ENCODE measurements around the gene SERPINB4. TPM values are rescaled to one million over a fixed set of nuclear protein-coding genes. Genes with fewer than 3 reads are reported as not detected.
"Not testable (repeated sequence)": the region's sequence is repeated elsewhere in the genome, so short reads cannot be mapped to it uniquely, and the experiment has no call there.

SERPINB4 gene
- total RNA-seq, 5 donors from 2014 or later (not counting 1 experiment from before 2014, with no cell fraction given), result not detected

DNA sequence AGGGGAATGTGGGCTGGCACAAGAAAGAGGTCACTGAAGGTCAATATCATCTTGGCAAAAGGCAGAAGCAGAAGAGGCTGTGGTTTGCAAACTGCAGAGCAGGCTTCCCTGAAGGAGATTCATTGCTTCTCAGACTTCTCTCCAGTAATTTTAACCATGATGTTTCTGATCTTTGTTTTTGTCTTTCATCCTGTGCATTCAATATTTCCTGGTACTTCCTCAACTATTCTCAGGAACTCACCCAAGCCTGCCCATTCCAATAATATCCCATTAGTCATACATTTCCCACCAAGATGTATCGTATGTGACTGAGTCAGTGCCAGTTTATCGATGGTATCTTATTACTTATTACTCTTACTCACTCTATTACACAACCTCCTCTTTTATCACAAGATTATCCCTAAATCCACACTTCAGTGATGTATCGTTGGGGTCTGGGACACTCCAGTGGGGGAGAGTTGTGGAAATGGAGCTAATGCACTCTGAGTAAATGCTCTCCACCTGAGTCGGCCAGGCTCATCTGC is 2.8 kb downstream of the SERPINB4 start:
- POLR2A ChIA-PET; H3K27ac ChIP-seq (ENCODE audit: low read length); ATAC-seq (replicated peaks in 1 of 4); H3K4me1 Mint-ChIP-seq; H3K27ac Mint-ChIP-seq; H3K36me3 ChIP-seq (ENCODE audit: control insufficient read depth in 2 of 2, extremely low read depth in 1 of 2, insufficient read depth in 1 of 2, low read length in 1 of 2); H3K4me3 ChIP-seq (ENCODE audit: control insufficient read depth in 1 of 2, extremely low read depth in 1 of 2, low read length in 1 of 2); H3K27me3 ChIP-seq (replicated peaks in 1 of 2; ENCODE audit: control insufficient read depth in 2 of 2, extremely low read depth in 1 of 2, insufficient read depth in 2 of 2, low read length in 1 of 2); H3K4me3 Mint-ChIP-seq; H3K9me3 ChIP-seq; H3K4me1 ChIP-seq (ENCODE audit: control insufficient read depth in 1 of 2, extremely low read depth in 1 of 2, insufficient read depth in 2 of 2, low read length in 2 of 2); DNase-seq; H3K27me3 Mint-ChIP-seq; H3K36me3 Mint-ChIP-seq; H3K9me3 Mint-ChIP-seq; CTCF ChIA-PET: not testable (repeated sequence)
- no CpG with 5 or more reads among the region's 4 CpGs for WGBS (ENCODE audit: insufficient coverage)

DNA sequence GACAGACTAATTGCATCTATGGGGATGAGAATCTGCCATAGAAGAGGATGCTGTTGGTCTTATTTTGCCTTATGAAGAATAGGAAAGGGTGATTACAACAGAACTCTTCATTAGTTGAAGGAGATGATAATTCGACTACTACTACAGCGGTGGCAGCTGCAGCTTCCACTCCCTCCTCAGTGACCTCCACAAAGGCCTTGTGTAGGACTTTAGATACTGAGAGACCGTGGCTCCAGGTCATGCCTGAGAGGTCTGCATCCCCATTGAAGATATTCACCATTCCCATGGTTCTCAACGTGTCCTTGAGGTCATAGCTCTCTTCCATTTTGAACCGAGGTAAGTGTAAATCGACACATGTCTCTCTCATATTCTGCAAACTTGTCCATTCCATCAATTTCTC is 6.4 kb downstream of the SERPINB4 start:
- H3K27me3 Mint-ChIP-seq, result no peaks in the 10 kb centered on the region
- H3K9me3 Mint-ChIP-seq, result peaks cover 0 to 4% (median 0%) of the 10 kb centered on the region in 3 donors
- Histone ChIP-seq H3K4me3 (ENCODE audit: control insufficient read depth in 1 of 2, extremely low read depth in 1 of 2, low read length in 1 of 2) (no peak overlapping the region), H3K4me1 (ENCODE audit: control insufficient read depth in 1 of 2, extremely low read depth in 1 of 2, insufficient read depth in 2 of 2, low read length in 2 of 2) (no peaks in the 10 kb centered on the region), H3K36me3 (ENCODE audit: control insufficient read depth in 2 of 2, extremely low read depth in 1 of 2, insufficient read depth in 1 of 2, low read length in 1 of 2) (no peaks in the 10 kb centered on the region), H3K27me3 (replicated peaks in 1 of 2; ENCODE audit: control insufficient read depth in 2 of 2, extremely low read depth in 1 of 2, insufficient read depth in 2 of 2, low read length in 1 of 2) (no peaks in the 10 kb centered on the region), H3K27ac (ENCODE audit: low read length) (no peak overlapping the region), H3K9me3 (no peaks in the 10 kb centered on the region)
- no peaks in the 10 kb centered on the region for H3K36me3 Mint-ChIP-seq
- H3K27ac Mint-ChIP-seq, result no peak overlapping the region
- no peaks in the 10 kb centered on the region for H3K4me1 Mint-ChIP-seq
- CTCF ChIA-PET, result no interaction called here
- no peak for ATAC-seq (replicated peaks in 1 of 4)
- POLR2A ChIA-PET, result no interaction called here
- no peak overlapping the region for H3K4me3 Mint-ChIP-seq
- no peak for DNase-seq
- 86% methylated on average over 2 of the region's 6 CpGs for WGBS (ENCODE audit: insufficient coverage)

DNA sequence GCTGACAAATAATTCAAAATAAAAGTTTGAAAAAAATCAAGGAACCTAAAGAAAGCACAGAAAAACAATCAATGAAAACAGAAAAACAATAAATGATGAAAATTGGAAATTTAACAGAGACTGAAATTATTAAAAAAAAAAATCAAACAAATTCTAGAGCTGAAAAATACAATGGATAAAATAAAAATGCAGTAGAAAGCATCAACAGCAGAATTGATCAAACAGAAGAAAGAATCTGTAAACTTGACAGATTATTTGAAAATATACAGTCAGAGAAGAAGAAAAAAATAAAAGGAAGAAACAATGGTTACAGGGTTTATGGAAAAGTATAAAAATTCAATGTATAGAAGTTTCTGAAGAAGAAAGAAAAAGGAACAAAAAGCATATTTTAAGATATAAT is 16.2 kb downstream of the SERPINB4 start:
- H3K4me3 Mint-ChIP-seq, result no peak overlapping the region
- DNase-seq (no peak), ATAC-seq (replicated peaks in 1 of 4) (no peak)
- Histone ChIP-seq H3K9me3 (peaks cover 2% of the 10 kb centered on the region), H3K4me3 (ENCODE audit: control insufficient read depth in 1 of 2, extremely low read depth in 1 of 2, low read length in 1 of 2) (no peak overlapping the region), H3K36me3 (ENCODE audit: control insufficient read depth in 2 of 2, extremely low read depth in 1 of 2, insufficient read depth in 1 of 2, low read length in 1 of 2) (no peaks in the 10 kb centered on the region), H3K27ac (ENCODE audit: low read length) (no peak overlapping the region), H3K4me1 (ENCODE audit: control insufficient read depth in 1 of 2, extremely low read depth in 1 of 2, insufficient read depth in 2 of 2, low read length in 2 of 2) (no peaks in the 10 kb centered on the region), H3K27me3 (replicated peaks in 1 of 2; ENCODE audit: control insufficient read depth in 2 of 2, extremely low read depth in 1 of 2, insufficient read depth in 2 of 2, low read length in 1 of 2) (peaks cover 0 to 7% of the 10 kb centered on the region in 2 experiments)
- CTCF ChIA-PET, result no interaction called here
- H3K36me3 Mint-ChIP-seq, result no peaks in the 10 kb centered on the region
- peaks cover 15 to 45% (median 21%) of the 10 kb centered on the region in 3 donors for H3K9me3 Mint-ChIP-seq
- no peaks in the 10 kb centered on the region for H3K4me1 Mint-ChIP-seq
- POLR2A ChIA-PET, result no interaction called here
- no peak overlapping the region for H3K27ac Mint-ChIP-seq
- H3K27me3 Mint-ChIP-seq, result peaks cover 1 to 5% of the 10 kb centered on the region in 2 donors

DNA sequence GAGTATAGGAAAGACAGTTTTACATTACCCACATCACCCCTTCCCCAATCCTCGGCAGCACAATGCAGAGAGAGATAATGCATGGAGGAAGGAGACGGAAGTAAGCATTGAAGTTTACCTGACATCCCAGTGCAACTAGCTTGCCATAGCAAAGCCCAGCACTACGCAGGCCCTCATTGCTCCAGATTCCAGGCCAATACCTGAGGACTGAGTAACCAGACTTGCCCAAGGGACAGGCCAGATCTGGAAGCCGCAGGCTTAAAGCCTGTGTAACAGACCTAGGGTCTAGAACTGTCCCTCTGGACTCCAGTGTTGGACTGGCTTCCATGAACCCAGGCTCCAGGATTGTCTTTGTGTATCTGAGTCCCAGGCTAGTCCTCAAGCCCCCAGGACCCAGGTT is 17.6 kb downstream of the SERPINB4 start:
- Mint-ChIP-seq H3K27ac (no peak overlapping the region), H3K4me1 (no peaks in the 10 kb centered on the region), H3K27me3 (peaks cover 1 to 5% of the 10 kb centered on the region in 2 donors), H3K9me3 (peaks cover 14 to 43% (median 24%) of the 10 kb centered on the region in 3 donors), H3K4me3 (no peak overlapping the region), H3K36me3 (no peaks in the 10 kb centered on the region)
- peaks cover 2% of the 10 kb centered on the region for H3K9me3 ChIP-seq
- 63% methylated on average over 2 of the region's 4 CpGs for WGBS (ENCODE audit: insufficient coverage)
- DNase-seq (no peak), ATAC-seq (replicated peaks in 1 of 4) (no peak)
- H3K4me1 ChIP-seq (ENCODE audit: control insufficient read depth in 1 of 2, extremely low read depth in 1 of 2, insufficient read depth in 2 of 2, low read length in 2 of 2), result no peaks in the 10 kb centered on the region
- CTCF ChIA-PET, result no interaction called here
- peaks cover 0 to 7% of the 10 kb centered on the region in 2 experiments for H3K27me3 ChIP-seq (replicated peaks in 1 of 2; ENCODE audit: control insufficient read depth in 2 of 2, extremely low read depth in 1 of 2, insufficient read depth in 2 of 2, low read length in 1 of 2)
- H3K4me3 ChIP-seq (ENCODE audit: control insufficient read depth in 1 of 2, extremely low read depth in 1 of 2, low read length in 1 of 2), result no peak overlapping the region
- no peak overlapping the region for H3K27ac ChIP-seq (ENCODE audit: low read length)
- H3K36me3 ChIP-seq (ENCODE audit: control insufficient read depth in 2 of 2, extremely low read depth in 1 of 2, insufficient read depth in 1 of 2, low read length in 1 of 2), result no peaks in the 10 kb centered on the region
- POLR2A ChIA-PET, result no interaction called here

DNA sequence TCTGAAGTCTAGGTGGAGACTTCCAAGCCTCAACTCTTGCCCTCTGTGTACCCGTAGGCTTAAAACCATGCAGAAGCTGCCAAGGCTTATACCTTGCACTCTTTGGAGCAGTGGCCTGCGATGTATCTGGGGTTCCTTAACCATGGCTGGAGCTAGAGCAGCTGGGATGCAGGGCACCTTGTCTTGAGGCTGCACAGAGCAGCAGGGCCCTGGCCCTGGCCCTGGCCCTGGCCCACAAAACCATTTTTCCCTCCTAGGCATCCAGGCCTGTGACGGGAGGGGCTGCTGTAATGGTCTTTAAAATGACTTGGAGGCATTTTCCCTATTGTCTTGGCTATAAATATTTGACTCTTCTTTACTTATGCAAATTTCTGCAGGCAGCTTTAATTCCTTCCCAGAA is 19.2 kb downstream of the SERPINB4 start:
- no peak for ATAC-seq (replicated peaks in 1 of 4)
- H3K4me3 Mint-ChIP-seq, result no peak overlapping the region
- H3K27ac Mint-ChIP-seq, result no peak overlapping the region
- Histone ChIP-seq H3K36me3 (ENCODE audit: control insufficient read depth in 2 of 2, extremely low read depth in 1 of 2, insufficient read depth in 1 of 2, low read length in 1 of 2) (no peaks in the 10 kb centered on the region), H3K27ac (ENCODE audit: low read length) (no peak overlapping the region), H3K4me3 (ENCODE audit: control insufficient read depth in 1 of 2, extremely low read depth in 1 of 2, low read length in 1 of 2) (no peak overlapping the region), H3K27me3 (replicated peaks in 1 of 2; ENCODE audit: control insufficient read depth in 2 of 2, extremely low read depth in 1 of 2, insufficient read depth in 2 of 2, low read length in 1 of 2) (peaks cover 0 to 7% of the 10 kb centered on the region in 2 experiments), H3K9me3 (peaks cover 2% of the 10 kb centered on the region), H3K4me1 (ENCODE audit: control insufficient read depth in 1 of 2, extremely low read depth in 1 of 2, insufficient read depth in 2 of 2, low read length in 2 of 2) (no peaks in the 10 kb centered on the region)
- CTCF ChIA-PET, result interaction anchor here in 1 of 2 donors (0.6 kb wide), 1 partner anchor 34 kb away, joined by 3 read pairs; no protein-coding TSS in a partner anchor
- WGBS (ENCODE audit: insufficient coverage), result 83% methylated on average over 2 of the region's 3 CpGs
- peaks cover 13 to 47% (median 22%) of the 10 kb centered on the region in 3 donors for H3K9me3 Mint-ChIP-seq
- no peaks in the 10 kb centered on the region for H3K36me3 Mint-ChIP-seq
- POLR2A ChIA-PET, result no interaction called here
- DNase-seq, result no peak
- H3K27me3 Mint-ChIP-seq, result peaks cover 1 to 5% of the 10 kb centered on the region in 2 donors
- H3K4me1 Mint-ChIP-seq, result no peaks in the 10 kb centered on the region

DNA sequence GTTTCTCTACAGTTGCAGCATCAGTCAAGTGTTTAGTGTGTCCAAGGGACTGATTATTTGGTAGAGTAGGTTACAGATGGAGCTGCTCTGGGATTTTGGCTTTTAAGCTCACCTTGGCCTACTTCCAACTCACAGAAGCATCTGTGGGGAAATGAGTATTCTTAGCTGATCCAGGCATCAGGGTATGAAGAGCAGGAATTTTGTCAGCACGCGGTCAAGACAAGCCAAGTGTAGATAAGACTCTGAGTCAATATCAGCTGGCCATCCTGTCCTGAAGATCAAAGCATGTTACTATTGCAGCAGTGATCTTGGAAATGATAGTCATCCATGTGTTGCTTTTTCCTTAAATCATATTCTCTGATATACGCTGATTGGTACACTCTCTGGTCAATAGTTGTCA is 24.4 kb downstream of the SERPINB4 start:
- no peaks in the 10 kb centered on the region for H3K4me1 ChIP-seq (ENCODE audit: control insufficient read depth in 1 of 2, extremely low read depth in 1 of 2, insufficient read depth in 2 of 2, low read length in 2 of 2)
- peaks cover 2% of the 10 kb centered on the region for H3K9me3 ChIP-seq
- 93% methylated on average over 2 of the region's 3 CpGs for WGBS (ENCODE audit: insufficient coverage)
- ATAC-seq (replicated peaks in 1 of 4) (no peak), DNase-seq (no peak)
- peaks cover 0 to under 1% of the 10 kb centered on the region in 2 experiments for H3K27me3 ChIP-seq (replicated peaks in 1 of 2; ENCODE audit: control insufficient read depth in 2 of 2, extremely low read depth in 1 of 2, insufficient read depth in 2 of 2, low read length in 1 of 2)
- Mint-ChIP-seq H3K4me3 (no peak overlapping the region), H3K27ac (no peak overlapping the region), H3K9me3 (peaks cover 0 to 23% (median 17%) of the 10 kb centered on the region in 3 donors), H3K4me1 (no peaks in the 10 kb centered on the region), H3K36me3 (no peaks in the 10 kb centered on the region), H3K27me3 (peaks cover 0 to 1% of the 10 kb centered on the region in 2 donors)
- H3K27ac ChIP-seq (ENCODE audit: low read length), result no peak overlapping the region
- no peaks in the 10 kb centered on the region for H3K36me3 ChIP-seq (ENCODE audit: control insufficient read depth in 2 of 2, extremely low read depth in 1 of 2, insufficient read depth in 1 of 2, low read length in 1 of 2)
- ChIA-PET CTCF (no interaction called here), POLR2A (no interaction called here)
- no peak overlapping the region for H3K4me3 ChIP-seq (ENCODE audit: control insufficient read depth in 1 of 2, extremely low read depth in 1 of 2, low read length in 1 of 2)

DNA sequence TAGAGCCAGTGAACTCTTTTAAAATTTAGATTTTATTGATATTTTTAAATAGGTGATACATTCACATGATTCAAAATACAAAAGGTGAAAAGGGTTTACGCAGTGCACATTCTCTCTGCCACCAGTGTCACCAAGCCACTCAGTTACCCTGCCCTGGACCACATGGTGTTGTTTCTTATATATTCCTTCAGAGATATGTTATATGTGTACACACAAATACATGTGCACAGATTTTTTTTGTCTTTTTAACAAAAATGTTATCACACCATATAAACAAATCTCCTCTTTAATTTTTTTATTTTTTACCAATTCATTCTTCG is 26.2 kb downstream of the SERPINB4 start:
- ChIA-PET POLR2A (no interaction called here), CTCF (no interaction called here)
- no CpG with 5 or more reads among the region's 2 CpGs for WGBS (ENCODE audit: insufficient coverage)
- H3K4me3 Mint-ChIP-seq, result no peak overlapping the region
- Histone ChIP-seq H3K9me3 (no peaks in the 10 kb centered on the region), H3K4me1 (ENCODE audit: control insufficient read depth in 1 of 2, extremely low read depth in 1 of 2, insufficient read depth in 2 of 2, low read length in 2 of 2) (no peaks in the 10 kb centered on the region), H3K4me3 (ENCODE audit: control insufficient read depth in 1 of 2, extremely low read depth in 1 of 2, low read length in 1 of 2) (no peak overlapping the region), H3K27ac (ENCODE audit: low read length) (no peak overlapping the region), H3K36me3 (ENCODE audit: control insufficient read depth in 2 of 2, extremely low read depth in 1 of 2, insufficient read depth in 1 of 2, low read length in 1 of 2) (no peaks in the 10 kb centered on the region), H3K27me3 (replicated peaks in 1 of 2; ENCODE audit: control insufficient read depth in 2 of 2, extremely low read depth in 1 of 2, insufficient read depth in 2 of 2, low read length in 1 of 2) (no peaks in the 10 kb centered on the region)
- ATAC-seq (replicated peaks in 1 of 4) (no peak), DNase-seq (no peak)
- H3K27ac Mint-ChIP-seq, result no peak overlapping the region
- peaks cover 0 to 14% (median 11%) of the 10 kb centered on the region in 3 donors for H3K9me3 Mint-ChIP-seq
- no peaks in the 10 kb centered on the region for H3K4me1 Mint-ChIP-seq
- H3K27me3 Mint-ChIP-seq, result no peaks in the 10 kb centered on the region
- no peaks in the 10 kb centered on the region for H3K36me3 Mint-ChIP-seq

Measured in T-cell (primary cell).